ENCODE measurements around the gene PPP2R5E. TPM values are rescaled to one million over a fixed set of nuclear protein-coding genes. Genes with fewer than 3 reads are reported as not detected.

PPP2R5E gene
- total and polyA plus RNA-seq, 10 of the 15 experiments (the other 5 are each of a cell fraction or from before 2014, with no cell fraction given), result 11.4 to 56.2 (median 22.7) TPM

DNA sequence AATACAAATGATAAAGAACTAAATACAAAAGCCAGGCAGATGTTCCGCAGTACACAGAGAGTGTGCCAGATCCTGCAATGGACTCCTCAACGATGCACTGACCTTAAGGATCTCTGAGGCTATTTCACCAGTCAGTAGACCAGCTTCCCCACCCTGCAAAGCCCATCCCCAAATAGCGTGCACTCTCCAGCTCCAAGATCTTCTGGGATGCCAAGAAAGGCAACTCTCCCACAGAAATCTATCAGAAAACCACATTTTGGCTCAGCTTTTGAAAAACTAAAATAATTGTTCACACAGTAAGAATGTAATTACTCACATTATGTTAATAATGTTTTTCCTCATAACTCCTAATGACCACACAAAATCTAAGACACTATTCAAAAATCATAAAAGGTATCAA, 90.4 kb downstream of the PPP2R5E start:
- ChIA-PET CTCF (interaction anchor here (2.6 kb wide), 1 partner anchor 10 kb away, joined by 11 read pairs; no protein-coding TSS in a partner anchor), POLR2A (no interaction called here), RAD21 (ENCODE audit: unreplicated experiment) (no interaction called here), SMC1A (ENCODE audit: uncharacterized antibody, unreplicated experiment) (no interaction called here)
- Histone ChIP-seq H3K9ac (ENCODE audit: control insufficient read depth, insufficient read depth, low read length) (no peak overlapping the region), H3K27me3 (replicated peaks in 1 of 2; ENCODE audit: control insufficient read depth in 2 of 2, insufficient read depth in 2 of 2, low read length in 1 of 2) (no peaks in the 10 kb centered on the region), H2AFZ (ENCODE audit: control insufficient read depth, low read depth, low read length) (no peak overlapping the region), H3K4me3 (no peak overlapping the region), H3K4me2 (ENCODE audit: control insufficient read depth, insufficient read depth) (no peak overlapping the region), H3K79me2 (ENCODE audit: control insufficient read depth, insufficient read depth, low read length) (peaks cover 27% of the 10 kb centered on the region), H3K36me3 (ENCODE audit: control insufficient read depth in 2 of 2, insufficient read depth in 2 of 2, low read length in 1 of 2) (peaks cover 0 to 12% of the 10 kb centered on the region in 2 experiments; a peak in 1 of 4 replicates), H3K9me3 (replicated peaks; ENCODE audit: control insufficient read depth, insufficient read depth, low read length) (no peaks in the 10 kb centered on the region), H3K27ac (ENCODE audit: control insufficient read depth, insufficient read depth) (no peak overlapping the region), H3K4me1 (ENCODE audit: control insufficient read depth, insufficient read depth, low read length) (no peaks in the 10 kb centered on the region; the same call in 1 of the 2 replicates), H4K20me1 (ENCODE audit: control insufficient read depth, insufficient read depth) (no peaks in the 10 kb centered on the region; the same call in 1 of the 2 replicates)
- 100% methylated on average over 3 of the region's 3 CpGs for WGBS (ENCODE audit: insufficient coverage, insufficient replicate concordance, low lambda C conversion rate, missing lambda C conversion rate)
- no TSS peak for BruUV-seq (replicated peaks)
- in situ Hi-C loops (cut with MboI) (no loop called here), intact Hi-C loops (cut with micrococcal nuclease; ENCODE audit: unreplicated experiment) (no loop called here)
- DNase-seq (ENCODE audit: low read depth, low spot score) (no peak), FAIRE-seq (no peak), ATAC-seq (no peak)
- TF ChIP-seq ESRRA (IDR thresholded peaks at IDR 0.05; ENCODE audit: low read length) (no peak), RB1 (IDR thresholded peaks at IDR 0.05; ENCODE audit: borderline replicate concordance) (no peak), ZNF207 (IDR thresholded peaks at IDR 0.05; ENCODE audit: borderline replicate concordance) (no peak), RBBP5 (conservative IDR thresholded peaks at IDR 0.05) (no peak), NBN (IDR thresholded peaks at IDR 0.05) (no peak), TCF3 (IDR thresholded peaks at IDR 0.05; ENCODE audit: borderline replicate concordance, insufficient read depth, low read depth, low read length) (no peak), KLF5 (IDR thresholded peaks at IDR 0.05; ENCODE audit: partially characterized antibody) (no peak)

DNA sequence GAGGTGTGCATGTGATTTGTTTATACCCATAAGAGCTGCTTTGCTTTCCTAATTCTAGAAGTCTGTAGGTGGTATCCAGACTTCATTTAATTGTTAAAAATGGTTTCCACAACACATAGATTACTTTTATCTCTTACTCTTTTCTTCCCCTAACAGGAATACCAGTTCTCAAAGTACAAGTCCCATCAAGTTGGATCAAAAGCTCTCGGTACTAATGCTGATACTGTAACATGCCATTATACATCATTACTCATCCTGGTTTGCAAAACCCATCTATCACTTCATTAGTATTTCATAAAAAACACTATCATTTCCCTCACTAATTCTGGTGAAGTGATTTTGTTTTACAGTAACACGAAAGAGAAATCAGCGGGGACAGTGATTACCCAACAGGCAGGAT, 94.3 kb downstream of the PPP2R5E start:
- Histone ChIP-seq H3K4me2 (ENCODE audit: control insufficient read depth, insufficient read depth) (no peak overlapping the region), H2AFZ (ENCODE audit: control insufficient read depth, low read depth, low read length) (no peak overlapping the region), H4K20me1 (ENCODE audit: control insufficient read depth, insufficient read depth) (0 out of 2 replicates have a peak, but pooled peaks cover 2% of the 10 kb centered on the region), H3K9me3 (replicated peaks; ENCODE audit: control insufficient read depth, insufficient read depth, low read length) (no peaks in the 10 kb centered on the region), H3K9ac (ENCODE audit: control insufficient read depth, insufficient read depth, low read length) (no peak overlapping the region), H3K4me3 (no peak overlapping the region), H3K36me3 (ENCODE audit: control insufficient read depth in 2 of 2, insufficient read depth in 2 of 2, low read length in 1 of 2) (peaks cover 1 to 12% of the 10 kb centered on the region in 2 experiments; a peak in 2 of 4 replicates), H3K79me2 (ENCODE audit: control insufficient read depth, insufficient read depth, low read length) (peaks cover 15% of the 10 kb centered on the region), H3K27ac (ENCODE audit: control insufficient read depth, insufficient read depth) (no peak overlapping the region), H3K4me1 (ENCODE audit: control insufficient read depth, insufficient read depth, low read length) (no peaks in the 10 kb centered on the region), H3K27me3 (replicated peaks in 1 of 2; ENCODE audit: control insufficient read depth in 2 of 2, insufficient read depth in 2 of 2, low read length in 1 of 2) (no peaks in the 10 kb centered on the region)
- ChIA-PET RAD21 (ENCODE audit: unreplicated experiment) (no interaction called here), POLR2A (no interaction called here), SMC1A (ENCODE audit: uncharacterized antibody, unreplicated experiment) (no interaction called here), CTCF (no interaction called here)
- in situ Hi-C loops (cut with MboI), result no loop called here
- TF ChIP-seq, protein P1, sequence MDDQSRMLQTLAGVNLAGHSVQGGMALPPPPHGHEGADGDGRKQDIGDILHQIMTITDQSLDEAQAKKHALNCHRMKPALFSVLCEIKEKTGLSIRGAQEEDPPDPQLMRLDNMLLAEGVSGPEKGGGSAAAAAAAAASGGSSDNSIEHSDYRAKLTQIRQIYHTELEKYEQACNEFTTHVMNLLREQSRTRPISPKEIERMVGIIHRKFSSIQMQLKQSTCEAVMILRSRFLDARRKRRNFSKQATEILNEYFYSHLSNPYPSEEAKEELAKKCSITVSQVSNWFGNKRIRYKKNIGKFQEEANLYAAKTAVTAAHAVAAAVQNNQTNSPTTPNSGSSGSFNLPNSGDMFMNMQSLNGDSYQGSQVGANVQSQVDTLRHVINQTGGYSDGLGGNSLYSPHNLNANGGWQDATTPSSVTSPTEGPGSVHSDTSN (IDR thresholded peaks at IDR 0.05; ENCODE audit: insufficient replicate concordance, low read depth, low read length), result no peak
- no peak for TF ChIP-seq MYC (IDR thresholded peaks at IDR 0.05; ENCODE audit: insufficient read depth, insufficient read length, insufficient replicate concordance, low read length, severe bottlenecking)
- no peak for TF ChIP-seq BRCA1 (IDR thresholded peaks at IDR 0.05; ENCODE audit: low read depth, low read length)
- no peak for TF ChIP-seq SUZ12 (IDR thresholded peaks at IDR 0.05; ENCODE audit: unreplicated experiment)
- no peak for TF ChIP-seq ZNF217 (IDR thresholded peaks at IDR 0.05)
- TF ChIP-seq WRNIP1 (IDR thresholded peaks at IDR 0.05; ENCODE audit: borderline replicate concordance, low read depth, low read length), result no peak
- no peak for TF ChIP-seq NFXL1 (IDR thresholded peaks at IDR 0.05; ENCODE audit: borderline replicate concordance)
- no peak for TF ChIP-seq CEBPB (IDR thresholded peaks at IDR 0.05; ENCODE audit: borderline replicate concordance in 1 of 2, low read depth in 2 of 2, low read length in 2 of 2)
- FAIRE-seq (no peak), ATAC-seq (no peak), DNase-seq (ENCODE audit: low read depth, low spot score) (no peak)
- 81% methylated on average over 3 of the region's 3 CpGs for WGBS (ENCODE audit: insufficient coverage, insufficient replicate concordance, low lambda C conversion rate, missing lambda C conversion rate)
- BruUV-seq (replicated peaks), result no TSS peak
- intact Hi-C loops (cut with micrococcal nuclease; ENCODE audit: unreplicated experiment), result no loop called here

All from GM12878 (cell line).